Suprapubic skin (tissue), 4 donors: ENCODE data around the gene ZNF689. TPM values are rescaled to one million over a fixed set of nuclear protein-coding genes. Genes with fewer than 3 reads are reported as not detected.

Source experiments
- DNase-seq, 2 donors: peaks; one replicate each; pipeline ENCODE4 v3.0.0-alpha.2; 2019; ENCODE audit warnings: low spot score in 2 of 2
- H3K27ac ChIP-seq: fragments of 200-600 bp; sonication (generic); one replicate; pipeline ENCODE4 v1.5.1; 2019
- H3K27me3 ChIP-seq: fragments of 200-600 bp; sonication (generic); one replicate; pipeline ENCODE4 v1.5.1; 2019
- H3K36me3 ChIP-seq: fragments of 200-600 bp; sonication (generic); one replicate; pipeline ENCODE4 v1.5.1; 2019
- H3K4me1 ChIP-seq: fragments of 200-600 bp; sonication (generic); one replicate; pipeline ENCODE4 v1.5.1; 2019
- H3K4me3 ChIP-seq: fragments of 200-600 bp; sonication (generic); one replicate; pipeline ENCODE4 v1.5.1; 2019; ENCODE audit warnings: mild to moderate bottlenecking
- H3K9me3 ChIP-seq: fragments of 200-600 bp; sonication (generic); one replicate; pipeline ENCODE4 v1.5.1; 2019
- EP300 ChIP-seq: sonication (generic); formaldehyde crosslinking; IDR thresholded peaks from one replicate; pipeline ENCODE4 v1.6.1; 2017; ENCODE audit warnings: antibody characterized with exemption
- POLR2A ChIP-seq, 2 donors: fragments of 450-650 bp; IDR thresholded peaks; one replicate each; pipeline ENCODE4 v1.6.1; 2017; ENCODE audit warnings: antibody characterized with exemption in 2 of 2, mild to moderate bottlenecking in 2 of 2, moderate library complexity in 2 of 2
- POLR2AphosphoS5 ChIP-seq, 3 donors: sonication (generic); formaldehyde crosslinking; IDR thresholded peaks; one replicate each; pipeline ENCODE4 v1.6.1; 2017; ENCODE audit warnings: antibody characterized with exemption in 3 of 3
- WGBS: methylation state at CpG from one replicate; pipeline ENCODE4 v1.1.5; 2018; 5-methylcytosine and 5-hydroxymethylcytosine counted together
- total RNA-seq, 4 donors: library from RNA; depleted of rRNA; stranded (reverse); fragments of >200 nt; gene quantifications; one replicate each; pipeline ENCODE4 v1.1.0, GENCODE V29; 2016
- TF ChIP-seq, protein P1 (sequence below), 2 donors: fragments of 200-600 bp in 1 of 2; fragments of 450-650 bp in 1 of 2; sonication (generic) in 1 of 2; IDR thresholded peaks; one replicate each; pipeline ENCODE4 v1.5.1; 2016 to 2019; ENCODE audit warnings: antibody characterized with exemption in 2 of 2, mild to moderate bottlenecking in 1 of 2, moderate library complexity in 1 of 2

Gene ZNF689
- total RNA-seq, 4 donors from 2014 or later: 5.3 to 11.2 (median 6.0) TPM

DNA sequence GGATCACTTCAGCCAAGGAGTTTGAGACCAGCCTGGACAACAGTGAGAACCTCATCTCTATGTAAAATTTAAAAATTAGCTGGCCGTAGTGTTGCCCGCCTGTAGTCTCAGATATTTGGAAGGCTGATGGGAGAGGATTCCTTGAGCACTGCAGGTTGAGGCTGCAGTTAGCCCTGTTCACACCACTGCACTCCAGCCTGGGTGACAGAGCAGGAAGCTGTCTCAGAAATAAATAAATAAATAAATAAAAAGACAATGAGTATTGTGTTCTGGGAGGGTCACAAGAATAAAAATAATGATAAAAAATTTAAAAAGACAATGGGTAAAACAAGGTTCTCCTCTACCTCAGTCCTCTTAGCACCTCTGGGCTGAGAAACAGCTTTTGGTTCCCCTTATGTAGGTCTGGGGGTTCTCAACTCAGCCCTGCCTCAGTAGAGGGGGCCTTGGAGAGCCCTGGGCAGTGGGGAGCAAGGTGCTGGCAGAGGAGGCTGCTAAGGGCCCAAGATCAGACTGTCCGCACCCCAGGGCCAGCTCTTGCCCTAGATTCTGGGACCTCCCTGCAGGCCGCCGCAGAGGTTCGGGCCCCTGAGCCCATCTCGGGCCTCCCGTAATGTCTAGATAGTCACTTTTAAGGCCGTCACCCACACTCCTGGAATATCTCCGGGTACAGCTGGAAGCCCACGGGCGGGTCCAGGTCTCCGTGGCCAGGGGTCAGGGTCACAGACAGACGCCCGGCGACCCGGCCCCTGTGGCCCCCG is 55.5 kb downstream of the ZNF689 start:
- no peak overlapping the region for H3K4me3 ChIP-seq
- TF ChIP-seq POLR2A (IDR thresholded peaks at IDR 0.05): no peak
- no peak for TF ChIP-seq EP300
- TF ChIP-seq POLR2AphosphoS5 (IDR thresholded peaks at IDR 0.05): no peak
- TF ChIP-seq, protein P1, sequence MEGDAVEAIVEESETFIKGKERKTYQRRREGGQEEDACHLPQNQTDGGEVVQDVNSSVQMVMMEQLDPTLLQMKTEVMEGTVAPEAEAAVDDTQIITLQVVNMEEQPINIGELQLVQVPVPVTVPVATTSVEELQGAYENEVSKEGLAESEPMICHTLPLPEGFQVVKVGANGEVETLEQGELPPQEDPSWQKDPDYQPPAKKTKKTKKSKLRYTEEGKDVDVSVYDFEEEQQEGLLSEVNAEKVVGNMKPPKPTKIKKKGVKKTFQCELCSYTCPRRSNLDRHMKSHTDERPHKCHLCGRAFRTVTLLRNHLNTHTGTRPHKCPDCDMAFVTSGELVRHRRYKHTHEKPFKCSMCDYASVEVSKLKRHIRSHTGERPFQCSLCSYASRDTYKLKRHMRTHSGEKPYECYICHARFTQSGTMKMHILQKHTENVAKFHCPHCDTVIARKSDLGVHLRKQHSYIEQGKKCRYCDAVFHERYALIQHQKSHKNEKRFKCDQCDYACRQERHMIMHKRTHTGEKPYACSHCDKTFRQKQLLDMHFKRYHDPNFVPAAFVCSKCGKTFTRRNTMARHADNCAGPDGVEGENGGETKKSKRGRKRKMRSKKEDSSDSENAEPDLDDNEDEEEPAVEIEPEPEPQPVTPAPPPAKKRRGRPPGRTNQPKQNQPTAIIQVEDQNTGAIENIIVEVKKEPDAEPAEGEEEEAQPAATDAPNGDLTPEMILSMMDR (IDR thresholded peaks at IDR 0.05): no peak
- no peak for DNase-seq
- 96% methylated on average over 18 of the region's 18 CpGs for WGBS
- H3K9me3 ChIP-seq: no peaks in the 10 kb centered on the region
- peaks cover 31% of the 10 kb centered on the region for H3K36me3 ChIP-seq
- H3K27me3 ChIP-seq: no peaks in the 10 kb centered on the region
- H3K27ac ChIP-seq: no peak overlapping the region
- H3K4me1 ChIP-seq: peaks cover 38% of the 10 kb centered on the region

DNA sequence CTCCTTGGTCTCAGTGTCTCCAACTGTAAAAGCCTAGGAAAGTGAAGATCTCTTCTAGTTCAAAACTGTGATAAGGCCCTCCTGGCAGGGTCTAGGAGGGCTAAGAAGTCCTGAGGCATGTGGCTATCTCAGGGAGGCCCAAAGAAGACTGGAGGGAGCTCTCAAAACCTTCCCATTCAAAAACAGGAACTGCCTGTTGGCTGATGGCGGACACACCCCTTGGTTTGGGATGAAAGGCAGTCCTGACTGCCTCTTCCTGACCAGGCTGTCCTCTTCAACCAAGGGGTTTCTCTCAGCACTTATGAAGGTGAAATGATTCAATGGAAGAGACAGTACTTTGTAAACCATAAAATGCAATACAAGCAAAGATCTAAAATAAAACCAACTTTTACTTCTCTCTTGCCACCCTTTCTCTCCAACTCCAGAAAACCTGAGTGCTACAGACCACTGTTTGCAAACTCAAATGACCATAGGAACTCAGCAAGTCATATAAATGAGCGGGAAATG is 56.7 kb downstream of the ZNF689 start:
- Histone ChIP-seq H3K27me3 (no peaks in the 10 kb centered on the region), H3K4me1 (peaks cover 34% of the 10 kb centered on the region), H3K27ac (no peak overlapping the region), H3K4me3 (no peak overlapping the region), H3K36me3 (peaks cover 31% of the 10 kb centered on the region), H3K9me3 (no peaks in the 10 kb centered on the region)
- 78% methylated on average over 2 of the region's 2 CpGs for WGBS
- no peak for TF ChIP-seq POLR2AphosphoS5 (IDR thresholded peaks at IDR 0.05)
- TF ChIP-seq EP300: no peak
- no peak for TF ChIP-seq POLR2A (IDR thresholded peaks at IDR 0.05)
- TF ChIP-seq, protein P1 (IDR thresholded peaks at IDR 0.05): no peak
- no peak for DNase-seq

DNA sequence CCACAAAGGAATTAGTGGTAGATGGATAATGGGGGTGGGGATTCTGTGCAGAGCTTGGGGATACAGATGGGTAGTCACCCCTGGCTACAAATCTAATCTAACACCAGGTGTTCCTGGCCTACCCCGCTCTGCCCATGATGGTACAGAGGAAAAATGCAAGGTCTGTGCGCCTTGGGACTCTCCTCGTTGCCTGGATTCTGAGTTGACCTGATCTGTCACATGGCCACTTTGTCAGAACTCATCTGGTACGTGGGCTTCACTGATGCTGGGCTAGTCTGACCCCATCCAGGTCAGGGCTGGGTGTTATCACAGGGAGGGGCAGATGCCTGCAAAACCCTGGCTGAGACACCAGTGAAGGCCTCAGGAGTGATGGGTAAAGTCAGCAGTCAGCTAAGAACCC is 57.2 kb downstream of the ZNF689 start:
- 95% methylated on average over 4 of the region's 4 CpGs for WGBS
- H3K27ac ChIP-seq: no peak overlapping the region
- H3K36me3 ChIP-seq: peaks cover 31% of the 10 kb centered on the region
- no peak overlapping the region for H3K4me3 ChIP-seq
- DNase-seq: no peak
- peaks cover 33% of the 10 kb centered on the region for H3K4me1 ChIP-seq
- no peaks in the 10 kb centered on the region for H3K9me3 ChIP-seq
- no peak for TF ChIP-seq POLR2A (IDR thresholded peaks at IDR 0.05)
- TF ChIP-seq, protein P1 (IDR thresholded peaks at IDR 0.05): no peak
- TF ChIP-seq POLR2AphosphoS5 (IDR thresholded peaks at IDR 0.05): no peak
- no peak for TF ChIP-seq EP300
- H3K27me3 ChIP-seq: no peaks in the 10 kb centered on the region

Other genes with a start within 250 kb of the ZNF689 start
- 10 to 100 TPM; 34.4 to 43.2 (median 38.4) TPM for gene TBC1D10B, start 239.9 kb downstream of the ZNF689 start, total RNA-seq
- gene MYL11, start 235.6 kb downstream of the ZNF689 start, total RNA-seq: not detected
- 1 to 10 TPM in 2 of 4 donors, under 1 TPM in 1, not detected in 1; 0.52 to 2.3 (median 1.3) TPM for gene SEPTIN1, start 227.8 kb downstream of the ZNF689 start, total RNA-seq
- gene ZNF48, start 215.0 kb downstream of the ZNF689 start, total RNA-seq: 10 to 100 TPM in 1 of 4 donors, 1 to 10 TPM in 3; 6.3 to 12.1 (median 8.1) TPM
- 10 to 100 TPM in 1 of 4 donors, 1 to 10 TPM in 3; 4.9 to 14.3 (median 7.3) TPM for gene ZNF771, start 202.8 kb downstream of the ZNF689 start, total RNA-seq
- 10 to 100 TPM; 17.2 to 26.0 (median 20.0) TPM for gene DCTPP1, start 180.4 kb downstream of the ZNF689 start, total RNA-seq
- gene SEPHS2, start 164.5 kb downstream of the ZNF689 start, total RNA-seq: 10 to 100 TPM; 16.8 to 26.2 (median 22.2) TPM
- 1 to 10 TPM in 2 of 4 donors, under 1 TPM in 2; 0.47 to 4.3 (median 1.9) TPM for gene ITGAL, start 137.6 kb downstream of the ZNF689 start, total RNA-seq
- 10 to 100 TPM; 30.5 to 41.3 (median 36.6) TPM for gene ZNF768, start 83.8 kb downstream of the ZNF689 start, total RNA-seq
- 10 to 100 TPM in 3 of 4 donors, 1 to 10 TPM in 1; 9.4 to 15.4 (median 11.5) TPM for gene ZNF747, start 75.5 kb downstream of the ZNF689 start, total RNA-seq
- 10 to 100 TPM in 1 of 4 donors, 1 to 10 TPM in 3; 5.5 to 10.5 (median 8.7) TPM for gene ZNF764, start 52.0 kb downstream of the ZNF689 start, total RNA-seq
- gene ZNF688, start 38.7 kb downstream of the ZNF689 start, total RNA-seq: 10 to 100 TPM in 3 of 4 donors, 1 to 10 TPM in 1; 9.9 to 33.0 (median 20.0) TPM
- 10 to 100 TPM in 3 of 4 donors, 1 to 10 TPM in 1; 9.8 to 24.5 (median 11.2) TPM for gene ZNF785, start 24.7 kb downstream of the ZNF689 start, total RNA-seq
- 10 to 100 TPM; 56.7 to 68.8 (median 62.1) TPM for gene PRR14, start 40.6 kb upstream of the ZNF689 start, total RNA-seq
- gene FBRS, start 48.0 kb upstream of the ZNF689 start, total RNA-seq: 10 to 100 TPM; 64.5 to 81.3 (median 73.1) TPM
- 10 to 100 TPM; 42.9 to 50.0 (median 44.6) TPM for gene SRCAP, start 88.8 kb upstream of the ZNF689 start, total RNA-seq
- gene PHKG2, start 138.0 kb upstream of the ZNF689 start, total RNA-seq: 10 to 100 TPM; 24.8 to 54.9 (median 36.1) TPM
- gene CFAP119, start 151.7 kb upstream of the ZNF689 start, total RNA-seq: 1 to 10 TPM; 3.8 to 6.7 (median 5.0) TPM
- gene RNF40, start 151.9 kb upstream of the ZNF689 start, total RNA-seq: 10 to 100 TPM; 65.6 to 89.7 (median 76.5) TPM
- gene ZNF629, start 176.8 kb upstream of the ZNF689 start, total RNA-seq: 10 to 100 TPM; 11.5 to 22.9 (median 16.1) TPM